GM23338 (cell line): ENCODE results near the gene SCAF8. TPM values are rescaled to one million over a fixed set of nuclear protein-coding genes. Genes with fewer than 3 reads are reported as not detected.

Source experiments
- ATAC-seq: fragments of 200-7000 bp; cut with Tn5 transposase; 3 replicates; pipeline ENCODE4 v1.9.1; 2020
- DNase-seq: peaks from one replicate; pipeline ENCODE4 v3.0.0-alpha.2; 2015; ENCODE audit warnings: low spot score
- H2AFZ ChIP-seq: fragments of 200-600 bp; sonication (generic); 2 replicates; pipeline ENCODE4 v1.8.0; 2016; ENCODE audit warnings: antibody characterized with exemption, mild to moderate bottlenecking, moderate library complexity
- H3F3A ChIP-seq: fragments of 200-600 bp; sonication (generic); replicated peaks from 2 replicates; pipeline ENCODE4 v1.8.0; 2017; ENCODE audit warnings: antibody characterized with exemption, mixed run types, low read depth
- H3K27ac ChIP-seq: fragments of 200-600 bp; sonication (generic); 2 replicates; pipeline ENCODE4 v1.6.1; 2016; ENCODE audit warnings: low read depth
- H3K27me3 ChIP-seq: fragments of 200-600 bp; sonication (generic); 2 replicates; pipeline ENCODE4 v1.8.0; 2016; ENCODE audit warnings: mild to moderate bottlenecking, mixed run types, moderate library complexity; ENCODE audit not compliant: insufficient read depth
- H3K36me3 ChIP-seq: fragments of 200-600 bp; sonication (generic); 2 replicates; pipeline ENCODE4 v1.8.0; 2016; ENCODE audit warnings: mild to moderate bottlenecking; ENCODE audit not compliant: insufficient read depth
- H3K4me1 ChIP-seq: fragments of 200-600 bp; sonication (generic); 2 replicates; pipeline ENCODE4 v1.8.0; 2016; ENCODE audit warnings: mild to moderate bottlenecking, moderate library complexity; ENCODE audit not compliant: insufficient read depth
- H3K4me2 ChIP-seq: fragments of 200-600 bp; sonication (generic); 2 replicates; pipeline ENCODE4 v1.7.1; 2017; ENCODE audit warnings: mixed run types
- H3K4me3 ChIP-seq: fragments of 200-600 bp; sonication (generic); 2 replicates; pipeline ENCODE4 v1.6.1; 2016; ENCODE audit warnings: mixed run types
- H3K79me2 ChIP-seq: fragments of 200-600 bp; sonication (generic); replicated peaks from 2 replicates; pipeline ENCODE4 v1.8.0; 2017; ENCODE audit warnings: mild to moderate bottlenecking; ENCODE audit not compliant: insufficient read depth
- H3K9me2 ChIP-seq: fragments of 200-600 bp; sonication (generic); 2 replicates; pipeline ENCODE4 v1.8.0; 2017; ENCODE audit not compliant: insufficient read depth
- H4K20me1 ChIP-seq: fragments of 200-600 bp; sonication (generic); replicated peaks from 2 replicates; pipeline ENCODE4 v1.8.0; 2017; ENCODE audit warnings: mild to moderate bottlenecking; ENCODE audit not compliant: insufficient read depth
- H3K27ac Mint-ChIP-seq: 2 replicates; pipeline ENCODE4 v1.8.0; 2020; ENCODE audit warnings: inconsistent platforms, mild to moderate bottlenecking, moderate library complexity, mixed read lengths
- H3K27me3 Mint-ChIP-seq: 3 replicates; pipeline ENCODE4 v1.8.0; 2022; ENCODE audit warnings: low read depth, mild to moderate bottlenecking, moderate library complexity, mixed read lengths, inconsistent platforms; ENCODE audit not compliant: insufficient read depth, poor library complexity
- H3K36me3 Mint-ChIP-seq: 3 replicates; pipeline ENCODE4 v1.8.0; 2021; ENCODE audit warnings: low read depth, mild to moderate bottlenecking, inconsistent platforms, moderate library complexity, mixed read lengths
- H3K4me1 Mint-ChIP-seq: 3 replicates; pipeline ENCODE4 v1.8.0; 2020; ENCODE audit warnings: mild to moderate bottlenecking, inconsistent platforms, mixed read lengths
- H3K4me3 Mint-ChIP-seq: 3 replicates; pipeline ENCODE4 v1.8.0; 2021; ENCODE audit warnings: moderate library complexity, mild to moderate bottlenecking, inconsistent platforms, mixed read lengths
- H3K9me3 Mint-ChIP-seq: 3 replicates; pipeline ENCODE4 v1.8.0; 2020; ENCODE audit warnings: moderate library complexity, mild to moderate bottlenecking, inconsistent platforms, mixed read lengths
- CREB1 ChIP-seq: fragments of 250-450 bp; sonication (Bioruptor Pico); IDR thresholded peaks from 2 replicates; pipeline ENCODE4 v1.5.0; 2020; ENCODE audit warnings: low read depth, mild to moderate bottlenecking, moderate library complexity
- CTCF ChIP-seq, 2 experiments: fragments of 200-600 bp in 1 of 2; sonication (generic) in 1 of 2; conservative IDR thresholded peaks; 2 replicates each; pipeline versions ENCODE4 v1.5.1 to v1.6.1; 2016 to 2017; ENCODE audit warnings: antibody characterized with exemption in 2 of 2, low read depth in 2 of 2, mild to moderate bottlenecking in 2 of 2, moderate library complexity in 1 of 2
- EZH2 ChIP-seq: fragments of 200-600 bp; sonication (generic); IDR thresholded peaks from one replicate; pipeline ENCODE4 v1.8.0; 2017; ENCODE audit warnings: antibody characterized with exemption, mild to moderate bottlenecking, low read depth; ENCODE audit not compliant: unreplicated experiment
- EZH2phosphoT487 ChIP-seq: fragments of 200-600 bp; sonication (generic); IDR thresholded peaks from one replicate; pipeline ENCODE4 v1.8.1; 2018; ENCODE audit warnings: antibody characterized with exemption; ENCODE audit not compliant: unreplicated experiment
- JUNB ChIP-seq: IDR thresholded peaks from one replicate; pipeline ENCODE4 v1.6.1; 2016; ENCODE audit warnings: antibody characterized with exemption; ENCODE audit not compliant: unreplicated experiment
- NANOG ChIP-seq: IDR thresholded peaks from 2 replicates; pipeline ENCODE4 v1.6.1; 2016; ENCODE audit warnings: antibody characterized with exemption, borderline replicate concordance
- POLR2AphosphoS5 ChIP-seq: IDR thresholded peaks from 2 replicates; pipeline ENCODE4 v1.6.1; 2016; ENCODE audit warnings: antibody characterized with exemption, low read depth
- REST ChIP-seq: IDR thresholded peaks from one replicate; pipeline ENCODE4 v1.6.1; 2018; ENCODE audit warnings: antibody characterized with exemption; ENCODE audit not compliant: unreplicated experiment
- STAT1 ChIP-seq: IDR thresholded peaks from one replicate; pipeline ENCODE4 v1.6.1; 2016; ENCODE audit warnings: antibody characterized with exemption; ENCODE audit not compliant: unreplicated experiment
- ZNF114 ChIP-seq: fragments of 250-450 bp; sonication (Bioruptor Pico); IDR thresholded peaks from 2 replicates; pipeline ENCODE4 v1.5.0; 2020; ENCODE audit warnings: mild to moderate bottlenecking, moderate library complexity
- ZNF331 ChIP-seq: fragments of 250-450 bp; sonication (Bioruptor Pico); IDR thresholded peaks from 2 replicates; pipeline ENCODE4 v1.5.0; 2020; ENCODE audit warnings: low read depth, mild to moderate bottlenecking, moderate library complexity
- ZNF462 ChIP-seq: fragments of 250-450 bp; sonication (Bioruptor Pico); IDR thresholded peaks from 2 replicates; pipeline ENCODE4 v1.5.0; 2020; ENCODE audit warnings: mild to moderate bottlenecking, moderate library complexity
- polyA plus RNA-seq: library from polyadenylated mRNA; unstranded; fragments of >200 nt; fragmentation: Nextera tagmentation; extraction: Ambion mirVana; gene quantifications from 2 replicates; pipeline ENCODE4 v1.2.1, GENCODE V29; 2016
- total RNA-seq: library from RNA; depleted of rRNA; stranded (reverse); fragments of >200 nt; shearing (Covaris generic); gene quantifications from 2 replicates; pipeline ENCODE4 v1.2.3, GENCODE V29; 2014

Gene SCAF8
- total and polyA plus RNA-seq, 2 experiments from 2014 or later = 13.8 to 37.9 TPM

GRCh38 chr6:154721460-154721859, 11.8 kb upstream of the SCAF8 start:
- H3K27ac Mint-ChIP-seq = no peak overlapping the region
- no peak overlapping the region for H3K27ac ChIP-seq
- H3K27me3 ChIP-seq = no peaks in the 10 kb centered on the region
- no peak overlapping the region for H2AFZ ChIP-seq
- 0 out of 2 replicates have a peak, but pooled peaks cover 3% of the 10 kb centered on the region for H3K9me2 ChIP-seq
- H3F3A ChIP-seq = no peaks in the 10 kb centered on the region
- no peaks in the 10 kb centered on the region for H3K36me3 ChIP-seq
- TF ChIP-seq EZH2phosphoT487 (no peak), NANOG (no peak), EZH2 (no peak), CREB1 (CRISPR knock-in tag) (no peak)
- H3K9me3 Mint-ChIP-seq = peaks cover 30% of the 10 kb centered on the region
- no peaks in the 10 kb centered on the region for H3K4me1 Mint-ChIP-seq
- DNase-seq (no peak), ATAC-seq (no peak)
- H4K20me1 ChIP-seq = no peaks in the 10 kb centered on the region
- peaks cover 10% of the 10 kb centered on the region; the same call in 2 of the 3 replicates for H3K36me3 Mint-ChIP-seq
- H3K4me2 ChIP-seq = no peak overlapping the region
- no peaks in the 10 kb centered on the region for H3K79me2 ChIP-seq
- no peak overlapping the region for H3K4me3 ChIP-seq
- H3K27me3 Mint-ChIP-seq = peaks cover 3% of the 10 kb centered on the region
- H3K4me3 Mint-ChIP-seq = no peak overlapping the region
- no peaks in the 10 kb centered on the region for H3K4me1 ChIP-seq

- H3K4me1 Mint-ChIP-seq = peaks cover 3% of the 10 kb centered on the region
- no peak overlapping the region for H3K27ac ChIP-seq
- ATAC-seq = no peak
- no peaks in the 10 kb centered on the region for H3K9me2 ChIP-seq
- peaks cover 4% of the 10 kb centered on the region; the same call in 1 of the 3 replicates for H3K9me3 Mint-ChIP-seq
- H3F3A ChIP-seq = no peaks in the 10 kb centered on the region; the same call in 1 of the 2 replicates
- H3K36me3 ChIP-seq = no peaks in the 10 kb centered on the region
- H3K4me3 Mint-ChIP-seq = no peak overlapping the region
- H3K79me2 ChIP-seq = no peaks in the 10 kb centered on the region
- H3K36me3 Mint-ChIP-seq = no peaks in the 10 kb centered on the region
- peaks cover 2% of the 10 kb centered on the region for H3K4me1 ChIP-seq
- no peaks in the 10 kb centered on the region for H3K27me3 ChIP-seq
- peaks cover 3% of the 10 kb centered on the region for H3K27me3 Mint-ChIP-seq
- DNase-seq = no peak
- H3K4me2 ChIP-seq = no peak overlapping the region
- H3K4me3 ChIP-seq = no peak overlapping the region
- no peak overlapping the region for H3K27ac Mint-ChIP-seq
- no peak overlapping the region for H2AFZ ChIP-seq
- H4K20me1 ChIP-seq = no peaks in the 10 kb centered on the region
- no peak for TF ChIP-seq ZNF114 (CRISPR knock-in tag)
- no peak for TF ChIP-seq EZH2phosphoT487
- no peak for TF ChIP-seq JUNB
- no peak for TF ChIP-seq REST
- no peak for TF ChIP-seq ZNF331 (CRISPR knock-in tag)
- TF ChIP-seq POLR2AphosphoS5 = no peak
- TF ChIP-seq CTCF (conservative IDR thresholded peaks at IDR 0.05; ENCODE audit: low read depth in 2 of 2) = no peak
- TF ChIP-seq ZNF462 = no peak
- no peak for TF ChIP-seq STAT1
Observed at GRCh38 chr6:154726887-154727286, 6.3 kb upstream of the SCAF8 start.
